Measurements from ENCODE around the gene CPNE5.

Gene CPNE5

DNA sequence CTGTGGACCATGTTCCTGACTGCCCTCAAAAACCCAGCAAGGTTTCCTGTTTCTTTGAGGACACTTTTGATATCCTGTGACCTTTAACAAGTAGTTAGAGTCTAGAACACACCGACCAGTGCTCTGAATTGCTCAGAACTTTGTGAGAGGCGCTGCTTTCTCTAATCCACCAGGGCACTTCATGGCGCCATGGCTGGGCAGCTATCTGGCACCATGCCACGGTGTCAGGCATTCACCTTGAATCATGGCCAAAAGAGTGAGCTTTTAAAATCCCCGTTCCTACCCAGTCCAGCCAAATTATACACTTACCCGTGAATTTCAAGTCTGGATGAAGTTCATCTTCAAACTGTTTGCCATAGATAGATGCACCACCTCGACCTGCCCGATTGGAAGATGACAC lies 17.0 kb upstream of the CPNE5 start:
- no peak for FAIRE-seq

DNA sequence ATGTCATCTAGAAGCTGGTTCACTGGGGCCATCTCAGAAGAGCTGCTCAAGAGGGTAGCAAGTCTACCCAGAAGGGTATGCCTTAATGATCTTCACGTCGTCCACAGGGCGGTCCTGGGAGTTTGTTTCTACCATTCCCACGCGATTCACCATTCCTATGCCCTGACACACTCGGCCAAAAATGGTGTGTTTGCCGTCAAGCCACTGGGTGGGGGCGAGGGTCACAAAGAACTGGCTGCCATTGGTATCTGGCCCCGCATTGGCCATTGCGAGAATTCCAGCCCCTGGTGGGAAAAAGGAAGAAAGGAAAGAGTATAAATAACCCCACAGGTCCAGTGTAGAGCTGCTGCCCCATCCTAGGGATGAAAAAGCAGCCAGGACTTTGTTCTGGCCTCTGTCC lies 16.5 kb upstream of the CPNE5 start:
- FAIRE-seq = no peak

GRCh38 chr6:36853325-36853724 lies 14.1 kb upstream of the CPNE5 start:
- peak; percentile 72 for FAIRE-seq

DNA sequence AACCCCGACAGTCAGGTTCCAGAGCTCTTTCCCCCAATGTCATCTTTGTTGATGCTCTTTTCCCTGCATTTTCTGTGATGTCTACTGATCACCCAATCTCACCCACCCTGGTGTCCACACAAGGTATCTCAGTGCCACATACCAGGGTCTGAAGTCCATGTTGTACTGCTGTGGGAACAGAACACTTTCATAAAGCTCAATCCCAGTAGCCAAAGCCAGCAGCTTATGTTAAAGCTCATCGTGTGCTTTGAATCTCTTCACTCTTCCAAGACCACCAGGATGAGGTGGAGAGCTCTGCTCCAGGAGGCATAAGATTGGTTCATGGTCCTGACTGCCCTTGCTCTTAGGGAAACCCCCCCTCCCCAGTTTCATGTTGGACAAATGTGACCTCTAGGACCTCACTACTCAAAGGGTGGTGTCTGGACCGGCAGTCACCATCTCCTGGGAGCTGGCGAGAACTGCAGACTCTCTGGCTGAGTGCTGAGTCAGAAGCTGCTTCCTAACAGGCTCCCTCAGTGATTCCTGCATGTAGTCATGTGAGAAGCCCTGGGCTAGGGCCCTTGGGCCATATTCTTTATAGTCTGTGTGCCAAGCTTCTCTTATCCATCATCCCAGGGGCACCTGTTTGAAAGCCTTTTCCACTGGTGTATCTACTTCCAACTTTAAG lies 13.4 kb upstream of the CPNE5 start:
- FAIRE-seq = no peak

DNA sequence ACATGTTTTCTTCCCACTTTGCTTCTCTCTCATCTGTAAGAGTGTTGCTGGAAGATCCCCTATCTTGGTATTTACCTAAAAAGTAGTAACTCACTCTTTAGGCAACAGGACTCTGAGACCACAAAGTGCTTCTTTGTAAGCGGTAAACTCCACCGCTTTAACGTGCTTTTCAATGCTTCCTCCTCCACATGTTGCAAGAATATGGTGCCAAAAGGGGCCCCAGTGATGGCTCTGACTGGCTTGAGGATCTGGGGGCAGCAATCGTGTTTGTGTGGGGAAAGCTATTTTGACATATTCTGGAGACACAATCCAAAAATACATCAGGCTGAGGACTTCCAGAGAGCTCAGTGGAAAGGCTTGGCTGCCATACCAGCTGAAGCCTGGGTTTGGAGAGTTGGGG lies 12.4 kb upstream of the CPNE5 start:
- FAIRE-seq = no peak

GRCh38 chr6:36851149-36851614 lies 11.9 kb upstream of the CPNE5 start:
- FAIRE-seq = peak; percentile 78

- no peak for FAIRE-seq
Measured at GRCh38 chr6:36850021-36850420, 10.8 kb upstream of the CPNE5 start.

- no peak for FAIRE-seq
Measured at GRCh38 chr6:36848658-36849441, 9.6 kb upstream of the CPNE5 start.

DNA sequence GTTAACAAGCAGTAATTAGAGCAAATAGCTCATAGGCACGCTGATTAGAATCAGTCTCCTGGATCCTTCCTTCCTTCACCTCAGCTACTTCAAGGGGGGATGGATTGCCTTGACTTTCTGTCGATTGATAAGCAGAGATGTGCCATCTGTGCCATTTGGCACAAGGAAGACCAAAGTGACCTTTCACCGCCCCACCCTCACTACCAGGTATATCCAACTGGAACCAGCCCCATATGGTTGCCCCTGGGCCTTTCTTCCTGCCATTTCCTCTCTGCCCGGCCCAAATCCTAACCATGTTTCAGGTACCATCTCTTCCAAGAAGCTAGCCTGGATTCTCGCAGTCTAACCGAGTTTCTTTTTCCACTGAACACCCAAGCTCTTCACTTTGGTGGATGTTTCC lies 8.7 kb upstream of the CPNE5 start:
- FAIRE-seq = no peak

DNA sequence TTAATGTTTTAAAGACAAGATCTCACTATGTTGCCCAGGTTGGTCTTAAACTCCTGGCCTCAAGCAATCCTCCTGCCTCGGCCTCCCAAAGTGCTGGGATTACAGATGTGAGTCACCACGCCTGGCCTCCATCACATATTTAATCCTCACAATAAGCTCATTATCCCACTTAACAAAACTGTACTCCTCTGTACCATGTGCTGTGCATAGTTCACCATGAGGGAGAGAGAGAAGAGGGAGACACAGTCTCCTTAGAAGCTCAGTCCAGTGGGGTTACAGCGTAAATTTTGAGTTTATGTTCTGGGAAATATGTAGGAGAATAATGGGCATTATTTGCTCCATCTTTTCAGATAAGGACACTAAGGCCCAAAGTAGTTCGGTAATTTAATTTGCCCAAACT lies 7.9 kb upstream of the CPNE5 start:
- FAIRE-seq = no peak

GRCh38 chr6:36845233-36845632 lies 6.0 kb upstream of the CPNE5 start:
- FAIRE-seq = no peak

GRCh38 chr6:36844232-36845170 lies 5.3 kb upstream of the CPNE5 start:
- no peak for FAIRE-seq

DNA sequence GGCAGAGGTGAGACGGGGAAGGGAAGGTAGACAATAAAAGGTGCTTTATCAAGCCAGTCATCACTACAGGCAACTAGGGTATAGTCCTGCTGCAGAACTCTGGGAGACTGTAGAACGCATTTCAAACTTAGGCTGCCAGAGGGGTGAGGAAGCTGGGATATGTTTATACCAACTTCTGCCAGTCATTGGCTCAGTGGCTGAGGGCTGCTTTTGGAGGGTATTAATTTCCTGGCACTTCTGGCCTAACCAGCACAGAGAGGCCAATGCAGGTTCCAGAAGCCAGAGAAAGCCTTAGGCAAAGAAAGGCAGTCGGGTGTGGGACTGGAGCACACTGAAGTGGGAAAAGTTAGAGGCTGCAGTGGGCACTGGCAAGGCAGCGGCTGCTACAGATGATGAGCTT lies 3.9 kb upstream of the CPNE5 start:
- no peak for FAIRE-seq

- FAIRE-seq = no peak
Measured at GRCh38 chr6:36841756-36842155, 2.5 kb upstream of the CPNE5 start.

DNA sequence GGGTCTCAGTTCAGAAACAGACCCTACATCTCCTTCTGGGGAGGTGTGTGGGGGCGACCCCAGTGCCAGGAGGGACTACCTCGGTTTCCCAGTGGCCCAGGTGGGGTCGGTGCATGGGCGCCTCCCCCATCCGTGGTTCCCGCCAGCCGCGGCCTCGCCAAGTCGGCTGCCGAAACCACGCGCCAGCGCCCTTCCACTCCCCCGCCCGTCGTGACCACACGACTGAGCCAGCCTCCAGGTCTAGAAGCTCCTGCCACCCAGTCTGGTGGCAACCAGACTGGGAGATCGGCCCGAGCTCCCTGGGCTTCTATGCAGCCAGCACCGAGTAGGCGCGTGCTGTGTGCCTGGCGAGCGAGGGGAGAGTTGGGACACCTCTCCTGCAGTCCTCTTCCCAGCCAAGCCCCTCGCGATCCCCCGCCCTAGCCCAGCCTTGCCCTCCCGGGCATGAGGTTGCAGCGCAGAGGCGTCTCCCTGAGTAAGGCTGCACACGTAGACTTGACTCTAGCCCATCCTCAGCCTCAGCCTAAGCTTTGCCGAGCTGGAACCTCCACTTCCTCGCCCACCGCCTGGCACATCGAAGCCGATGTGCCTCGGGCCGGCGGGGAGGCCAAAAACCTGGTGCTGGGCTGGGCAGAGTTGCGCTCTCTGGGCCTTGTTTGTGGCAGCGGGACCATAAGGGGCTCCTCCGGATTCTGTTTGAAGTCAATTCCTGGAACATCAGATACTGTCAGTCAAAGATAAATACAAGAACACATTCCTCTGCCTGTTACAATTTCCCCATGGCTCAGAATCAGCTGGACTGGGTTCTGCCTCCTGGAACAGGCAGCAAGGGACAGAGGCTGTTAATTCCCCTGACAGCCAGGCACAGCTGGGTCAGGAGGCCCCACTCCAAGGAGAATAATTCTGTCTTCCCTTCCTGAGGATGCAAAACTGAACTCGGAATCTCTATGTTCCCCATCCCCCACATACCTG lies 1.5 kb upstream of the CPNE5 start:
- no peak for FAIRE-seq

- FAIRE-seq = no peak
Measured at GRCh38 chr6:36839749-36840431, 646 bp upstream of the CPNE5 start.

DNA sequence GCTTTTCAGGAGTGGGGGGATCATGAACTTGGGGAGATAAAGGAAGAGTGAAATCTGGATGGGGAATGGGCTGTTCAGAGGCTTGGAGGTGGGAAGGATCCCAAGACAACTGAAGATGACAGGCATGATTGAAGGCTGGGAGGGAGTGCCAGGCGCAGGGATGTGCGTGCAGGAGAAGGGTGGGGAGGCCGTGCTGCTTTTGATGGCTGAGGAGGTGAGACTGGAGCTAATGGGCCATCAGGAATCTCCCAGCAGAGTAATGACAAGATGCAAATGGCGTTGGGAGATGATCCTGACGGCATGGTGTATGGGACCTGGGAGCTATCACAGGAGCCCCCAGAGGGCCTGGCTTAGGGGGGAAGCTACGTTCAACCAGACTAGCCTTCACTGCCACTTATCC lies 1.6 kb downstream of the CPNE5 start:
- no peak for FAIRE-seq

DNA sequence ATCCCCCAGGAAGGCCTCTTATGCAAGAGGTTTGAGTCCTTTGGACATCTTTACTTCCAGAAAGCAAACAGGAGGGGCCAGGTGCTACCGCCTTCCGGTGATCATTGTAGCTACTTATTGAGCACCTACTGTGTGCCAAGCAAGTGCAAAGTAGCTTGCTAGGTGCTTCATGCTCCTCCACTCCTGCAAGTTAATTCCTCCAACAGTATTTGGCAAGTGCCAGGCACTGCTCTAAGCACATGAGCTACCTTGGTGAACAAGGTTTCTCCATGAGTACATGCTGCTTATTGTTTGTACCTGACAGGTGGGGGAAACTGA lies 2.3 kb downstream of the CPNE5 start:
- FAIRE-seq = no peak

GRCh38 chr6:36836111-36837021 lies 2.9 kb downstream of the CPNE5 start:
- no peak for FAIRE-seq

- no peak for FAIRE-seq
Measured at GRCh38 chr6:36834576-36835341, 4.5 kb downstream of the CPNE5 start.
